Measurements from ENCODE around the gene DNAJA4.

Gene DNAJA4

DNA sequence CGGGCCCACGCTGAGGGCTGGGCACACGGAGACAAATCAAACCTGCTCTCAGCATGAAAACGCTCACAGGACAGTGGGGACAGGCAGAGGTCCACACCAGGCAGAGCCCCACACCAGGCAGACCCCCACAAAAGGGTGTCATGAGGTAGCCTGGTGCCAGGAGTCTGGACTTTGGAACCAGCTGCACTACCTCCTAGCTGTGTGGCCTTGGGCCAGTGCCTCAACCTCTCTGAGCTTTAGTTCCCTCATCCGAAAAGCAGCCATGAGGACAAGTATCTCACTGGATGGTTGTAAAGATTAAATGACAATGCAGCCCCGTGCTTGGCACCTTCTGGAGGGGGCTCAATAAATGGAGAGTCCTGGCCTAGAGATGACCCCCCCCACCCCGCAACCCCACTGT is 59.3 kb downstream of the DNAJA4 start:
- H3K27me3 ChIP-seq (ENCODE audit: control insufficient read depth, insufficient read depth, low read length) = no peaks in the 10 kb centered on the region
- H3K27ac ChIP-seq (ENCODE audit: low read depth, low read length) = no peak overlapping the region
- H3K9ac ChIP-seq (ENCODE audit: low read length) = no peak overlapping the region
- H3K36me3 ChIP-seq (ENCODE audit: control insufficient read depth, insufficient read depth, low read length) = no peaks in the 10 kb centered on the region
- no peak overlapping the region for H3K4me3 ChIP-seq (ENCODE audit: low read length)
- no peaks in the 10 kb centered on the region for H3K4me1 ChIP-seq (ENCODE audit: control insufficient read depth, insufficient read depth, low read length)

DNA sequence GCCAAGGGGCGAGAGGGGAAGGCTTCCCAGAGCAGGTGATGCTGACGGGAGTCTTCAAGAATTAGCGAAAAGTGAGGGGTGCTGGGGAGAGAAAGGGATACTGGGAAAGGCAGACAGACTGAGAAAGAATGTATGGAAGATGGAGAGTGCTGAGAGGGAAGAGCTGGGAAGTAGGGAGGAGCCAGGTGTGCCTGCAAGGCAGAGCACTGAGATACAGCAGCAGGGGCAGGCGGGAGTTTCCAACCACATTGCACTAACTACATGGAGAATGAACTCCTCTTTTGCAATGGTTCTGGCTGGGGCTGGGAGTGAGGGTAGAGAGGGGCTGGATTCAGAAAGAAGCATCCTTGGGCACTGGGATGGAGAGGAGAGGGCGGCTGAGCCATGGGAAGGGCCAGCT is 59.8 kb downstream of the DNAJA4 start:
- Histone ChIP-seq H3K27ac (ENCODE audit: low read depth, low read length) (no peak overlapping the region), H3K27me3 (ENCODE audit: control insufficient read depth, insufficient read depth, low read length) (no peaks in the 10 kb centered on the region), H3K4me3 (ENCODE audit: low read length) (no peak overlapping the region), H3K36me3 (ENCODE audit: control insufficient read depth, insufficient read depth, low read length) (no peaks in the 10 kb centered on the region), H3K9ac (ENCODE audit: low read length) (no peak overlapping the region), H3K4me1 (ENCODE audit: control insufficient read depth, insufficient read depth, low read length) (no peaks in the 10 kb centered on the region)

DNA sequence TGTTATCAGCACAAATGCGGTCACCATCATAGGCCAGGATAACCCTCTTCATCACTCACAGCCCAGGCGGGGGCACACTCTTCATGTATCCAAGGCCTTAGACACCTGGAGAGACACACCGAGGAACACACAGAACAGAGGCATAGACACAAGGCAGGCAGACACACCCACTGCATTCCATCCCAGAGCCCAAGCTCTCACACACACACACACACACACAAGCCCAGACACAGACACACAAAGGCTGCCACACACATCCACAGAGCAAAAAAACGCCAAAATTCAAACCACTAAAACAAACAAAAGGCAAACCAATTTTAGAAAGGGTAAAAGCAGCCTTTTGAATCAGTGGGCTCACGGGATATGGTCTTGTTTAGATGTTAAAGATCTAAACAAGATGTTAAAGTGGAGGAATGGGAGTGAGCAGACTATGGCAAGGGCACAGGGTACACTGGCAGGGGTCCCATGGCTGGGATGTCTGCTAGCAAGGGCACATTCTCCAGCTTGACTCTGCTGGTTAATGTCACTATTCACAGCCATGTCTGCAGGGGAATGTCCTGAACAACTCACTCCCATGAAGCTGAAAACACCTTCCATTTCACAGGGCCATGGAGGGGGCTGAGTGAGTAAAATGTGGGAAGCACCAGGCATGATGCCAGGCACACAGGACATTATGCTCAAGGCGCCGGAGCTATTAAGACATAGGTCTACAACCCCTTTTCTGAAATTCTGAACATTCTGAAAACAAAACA is 60.9 kb downstream of the DNAJA4 start:
- Histone ChIP-seq H3K9ac (ENCODE audit: low read length) (no peak overlapping the region), H3K4me3 (ENCODE audit: low read length) (no peak overlapping the region), H3K27me3 (ENCODE audit: control insufficient read depth, insufficient read depth, low read length) (no peaks in the 10 kb centered on the region), H3K27ac (ENCODE audit: low read depth, low read length) (no peak overlapping the region), H3K36me3 (ENCODE audit: control insufficient read depth, insufficient read depth, low read length) (no peaks in the 10 kb centered on the region), H3K4me1 (ENCODE audit: control insufficient read depth, insufficient read depth, low read length) (no peaks in the 10 kb centered on the region)

DNA sequence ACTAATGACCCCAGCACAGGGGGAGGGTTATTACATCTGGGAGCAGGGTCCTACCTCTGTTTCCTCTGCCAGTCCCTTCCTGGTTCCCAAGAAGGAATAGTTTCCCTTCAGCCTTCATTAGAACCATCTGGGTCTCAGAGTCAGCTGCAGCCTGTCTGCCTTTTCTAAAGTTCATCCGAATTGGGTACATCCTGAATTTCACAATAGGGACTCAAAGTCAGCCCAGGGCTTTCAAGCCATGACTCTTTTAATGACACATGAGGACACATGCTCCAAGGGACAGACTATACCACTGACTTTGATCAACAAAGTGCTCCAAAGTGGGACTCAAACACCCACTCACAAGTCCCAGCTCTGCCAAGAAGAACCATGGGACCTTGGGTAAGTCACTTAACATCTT is 63.1 kb downstream of the DNAJA4 start:
- H3K27me3 ChIP-seq (ENCODE audit: control insufficient read depth, insufficient read depth, low read length) = no peaks in the 10 kb centered on the region
- no peak overlapping the region for H3K9ac ChIP-seq (ENCODE audit: low read length)
- H3K36me3 ChIP-seq (ENCODE audit: control insufficient read depth, insufficient read depth, low read length) = no peaks in the 10 kb centered on the region
- no peaks in the 10 kb centered on the region for H3K4me1 ChIP-seq (ENCODE audit: control insufficient read depth, insufficient read depth, low read length)
- no peak overlapping the region for H3K27ac ChIP-seq (ENCODE audit: low read depth, low read length)
- no peak overlapping the region for H3K4me3 ChIP-seq (ENCODE audit: low read length)

DNA sequence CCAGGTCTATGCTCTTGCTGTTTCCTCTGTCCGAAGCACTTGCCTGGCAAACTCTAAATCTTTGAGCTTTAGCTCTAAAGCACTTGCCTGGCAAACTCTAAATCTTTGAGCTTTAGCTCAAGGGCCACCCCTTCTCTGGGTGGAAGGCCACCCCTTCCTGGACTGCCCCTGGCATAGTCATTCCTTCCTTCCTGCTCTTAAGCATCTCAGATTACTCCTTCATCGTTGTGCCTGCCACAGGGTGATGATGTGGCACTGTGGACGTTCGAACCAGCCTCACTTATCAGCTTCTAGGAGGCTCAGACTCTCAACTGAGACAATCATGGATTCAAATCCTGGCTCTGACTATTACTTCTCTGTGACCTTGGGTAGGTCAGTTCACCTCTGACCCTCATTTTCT is 65.3 kb downstream of the DNAJA4 start:
- Histone ChIP-seq H3K9ac (ENCODE audit: low read length) (no peak overlapping the region), H3K36me3 (ENCODE audit: control insufficient read depth, insufficient read depth, low read length) (no peaks in the 10 kb centered on the region), H3K27me3 (ENCODE audit: control insufficient read depth, insufficient read depth, low read length) (no peaks in the 10 kb centered on the region), H3K27ac (ENCODE audit: low read depth, low read length) (no peak overlapping the region), H3K4me1 (ENCODE audit: control insufficient read depth, insufficient read depth, low read length) (no peaks in the 10 kb centered on the region), H3K4me3 (ENCODE audit: low read length) (no peak overlapping the region)

All from rectal smooth muscle tissue (tissue), 1 donor.